SK-N-MC (cell line): ENCODE measurements around the gene CYP4F22.

ENCODE experiments used
- EZH2 ChIP-seq: fragments of 200-600 bp; sonication (generic); IDR thresholded peaks from one replicate; pipeline ENCODE4 v1.6.1; 2017; ENCODE audit warnings: antibody characterized with exemption
- FOXP2 ChIP-seq: optimal IDR thresholded peaks from 2 replicates; pipeline ENCODE3; 2011; ENCODE audit warnings: mild to moderate bottlenecking, moderate library complexity; ENCODE audit not compliant: insufficient read depth; ENCODE audit errors: extremely low read length, control extremely low read depth
- POLR2AphosphoS5 ChIP-seq: IDR thresholded peaks from 2 replicates; pipeline ENCODE4 v1.6.1; 2012; ENCODE audit warnings: mild to moderate bottlenecking, low read depth, low read length, borderline replicate concordance

DNA sequence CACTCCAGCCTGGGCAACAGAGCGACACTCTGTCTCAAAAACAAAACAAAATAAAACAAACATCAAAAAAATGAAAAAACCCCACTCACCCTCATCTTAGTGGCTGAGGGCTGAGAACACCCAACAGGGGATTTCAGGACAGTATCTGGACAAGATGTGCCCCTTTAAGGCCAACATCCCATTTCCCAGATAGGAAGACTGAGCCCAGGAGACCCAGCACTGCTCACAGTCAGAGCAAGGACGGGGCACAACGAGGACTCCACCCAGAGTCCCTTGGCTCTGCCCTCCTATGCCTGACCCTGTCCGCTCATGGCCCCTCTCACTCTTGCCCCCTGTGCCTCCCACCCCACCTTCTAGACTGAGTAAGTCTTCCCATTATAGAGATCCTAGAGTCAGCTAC lies 53.8 kb downstream of the CYP4F22 start:
- TF ChIP-seq POLR2AphosphoS5 (no peak), EZH2 (no peak), FOXP2 (no peak)
